T1000 (cell line): ENCODE data around the gene APEH.

Experiments used
- DNase-seq: peaks from one replicate; lab custom pipeline; 2025; ENCODE audit warnings: mixed read lengths; lab: John Stamatoyannopoulos, UW

Gene APEH

DNA sequence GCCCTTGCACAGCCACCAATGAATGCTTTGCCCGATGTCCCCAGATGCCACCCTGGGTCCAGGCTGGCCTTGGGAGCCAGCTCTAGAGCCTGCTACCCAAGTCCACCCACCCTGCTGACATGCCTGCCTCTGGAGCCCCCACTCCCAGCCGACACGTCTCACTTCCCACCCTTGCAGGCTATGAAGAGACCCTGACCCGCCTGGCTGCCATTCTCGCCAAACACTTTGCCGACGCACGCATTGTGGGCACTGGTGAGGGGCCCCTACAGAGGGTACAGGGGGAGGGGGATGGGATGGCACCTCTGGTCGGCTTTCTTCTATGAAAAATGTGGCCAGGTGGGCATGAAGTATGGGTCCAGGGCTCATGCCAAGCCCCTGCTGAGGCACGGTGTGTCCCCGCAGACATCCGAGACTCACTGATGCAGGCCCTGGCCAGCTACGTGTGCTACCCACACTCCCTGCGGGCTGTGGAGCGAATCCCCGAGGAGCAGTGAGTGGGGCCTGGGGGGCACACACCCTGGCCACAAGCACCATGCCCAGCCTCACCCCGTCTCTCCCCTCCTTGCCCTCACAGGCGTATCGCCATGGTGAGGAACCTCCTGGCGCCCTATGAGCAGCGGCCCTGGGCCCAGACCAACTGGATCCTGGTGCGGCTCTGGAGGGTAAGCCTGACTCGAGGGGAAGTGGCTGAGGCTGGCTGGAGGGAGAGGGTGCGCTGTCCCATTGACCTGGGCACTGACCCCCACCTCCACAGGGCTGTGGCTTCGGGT, 39.4 kb downstream of the APEH start:
- no peak for DNase-seq

DNA sequence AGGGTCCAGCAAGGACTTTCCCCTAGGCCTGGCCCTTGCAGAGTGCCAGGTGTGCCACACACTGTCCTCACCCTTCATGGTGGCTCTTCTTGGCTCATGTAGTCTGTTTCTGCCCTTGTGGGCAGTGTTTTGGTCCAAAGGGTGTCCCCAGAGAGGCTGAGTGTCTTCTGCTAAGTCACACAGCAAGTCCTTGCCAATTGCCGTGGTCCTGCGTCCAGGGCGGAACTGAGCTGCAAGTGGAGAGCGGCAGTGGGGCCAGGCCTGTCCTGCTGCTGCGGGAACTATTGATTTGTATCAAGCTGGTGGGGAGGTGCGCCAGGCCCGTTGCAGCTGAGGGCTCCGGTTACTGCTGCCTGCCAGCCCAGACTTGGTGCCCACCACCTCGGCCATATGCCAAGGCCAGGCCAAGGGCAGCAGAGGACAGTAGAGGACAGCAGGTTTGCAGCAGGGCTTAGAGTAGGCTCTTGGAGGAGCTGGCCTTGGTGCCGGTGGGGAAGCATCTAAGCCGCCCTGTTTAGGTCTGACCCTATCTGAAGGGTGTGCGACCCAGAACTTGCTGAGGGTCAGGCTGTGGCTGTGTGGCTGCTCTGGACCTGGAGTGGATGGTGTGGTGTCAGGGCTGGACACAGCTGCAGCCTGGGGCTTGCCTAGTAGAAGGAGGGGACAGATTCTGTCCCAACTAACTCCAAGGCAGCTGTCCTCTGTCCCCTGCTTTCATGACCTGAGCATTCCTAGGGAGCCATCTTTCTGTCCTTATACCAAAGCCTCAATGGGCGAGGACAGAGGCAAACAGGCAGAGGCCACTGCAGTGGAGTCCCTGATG, 40.8 kb downstream of the APEH start:
- no peak for DNase-seq

DNA sequence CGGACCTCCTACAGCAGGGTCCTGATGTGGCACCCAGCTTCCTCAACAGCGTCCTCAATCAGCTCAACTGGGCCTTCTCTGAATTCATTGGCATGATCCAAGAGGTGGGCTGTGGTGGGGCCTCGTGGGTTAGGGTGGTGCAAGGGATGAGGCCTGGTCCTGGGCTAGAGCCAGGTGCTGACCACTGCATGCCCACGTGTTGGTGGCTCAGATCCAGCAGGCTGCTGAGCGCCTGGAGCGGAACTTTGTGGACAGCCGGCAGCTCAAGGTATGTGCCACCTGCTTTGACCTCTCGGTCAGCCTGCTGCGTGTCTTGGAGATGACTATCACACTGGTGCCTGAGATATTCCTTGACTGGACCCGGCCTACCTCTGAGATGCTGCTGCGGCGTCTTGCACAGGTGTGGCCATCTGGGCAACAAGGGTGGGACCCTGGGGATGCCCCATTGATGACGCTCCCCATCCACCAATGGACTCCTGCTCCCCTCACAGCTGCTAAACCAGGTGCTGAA, 41.5 kb downstream of the APEH start:
- DNase-seq: no peak

DNA sequence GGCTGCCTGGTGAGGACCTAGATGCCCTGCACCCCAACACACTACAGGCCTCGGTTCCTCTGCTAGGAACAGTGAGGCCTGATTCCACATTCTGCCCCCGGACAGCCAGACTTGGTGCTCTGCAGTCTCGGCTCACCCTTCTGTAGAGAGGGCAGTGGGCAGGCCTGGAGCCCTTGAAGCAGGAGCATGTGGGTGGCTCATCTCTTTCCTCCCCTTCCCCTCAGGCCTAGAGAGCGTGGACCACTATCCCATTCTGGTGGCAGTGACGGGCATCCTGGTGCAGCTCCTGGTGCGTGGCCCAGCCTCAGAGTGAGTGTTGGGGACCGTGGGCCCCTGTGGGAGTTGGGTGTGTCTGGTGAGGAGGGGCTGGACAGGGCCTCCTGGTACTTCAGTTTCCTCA, 42.0 kb downstream of the APEH start:
- no peak for DNase-seq

GRCh38 chr3:49716691-49717210, 42.6 kb downstream of the APEH start:
- no peak for DNase-seq

DNA sequence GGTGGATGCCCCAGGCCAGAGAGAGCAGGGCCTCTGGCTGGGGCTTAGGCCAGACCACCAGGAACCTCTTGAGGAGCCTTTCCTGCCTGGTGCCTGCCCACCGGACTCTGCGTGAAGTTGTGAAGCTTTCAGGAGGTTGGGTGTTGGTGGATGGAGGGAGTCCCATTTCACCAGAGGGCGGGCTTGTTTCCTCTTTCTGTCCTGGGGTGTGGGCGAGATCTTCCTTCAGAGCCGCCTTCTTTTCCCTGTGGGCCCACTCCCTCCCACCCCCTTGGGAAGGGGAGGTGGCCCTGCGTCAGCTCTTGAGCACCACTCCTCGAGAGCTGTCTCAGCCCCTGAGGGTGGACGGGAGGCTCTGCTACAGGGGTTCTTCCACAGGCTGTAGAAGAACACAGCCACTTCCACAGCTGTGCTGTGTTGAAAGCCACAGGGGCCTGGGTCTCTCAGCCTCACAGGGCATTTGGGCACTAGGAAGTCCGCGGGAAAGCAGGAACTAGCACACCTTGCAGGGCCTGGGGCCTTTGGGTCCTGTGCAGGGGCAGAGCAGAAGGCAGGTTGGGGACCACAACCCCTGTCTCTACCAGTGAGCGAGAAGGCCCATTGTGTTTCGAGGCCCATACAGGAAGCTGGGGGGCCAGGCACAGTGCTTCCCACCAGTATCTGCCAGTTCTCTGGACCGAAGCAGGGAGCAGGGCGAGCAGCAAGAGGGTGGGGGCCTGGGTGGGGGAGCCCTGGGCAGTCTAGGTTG, 43.2 kb downstream of the APEH start:
- DNase-seq: no peak

DNA sequence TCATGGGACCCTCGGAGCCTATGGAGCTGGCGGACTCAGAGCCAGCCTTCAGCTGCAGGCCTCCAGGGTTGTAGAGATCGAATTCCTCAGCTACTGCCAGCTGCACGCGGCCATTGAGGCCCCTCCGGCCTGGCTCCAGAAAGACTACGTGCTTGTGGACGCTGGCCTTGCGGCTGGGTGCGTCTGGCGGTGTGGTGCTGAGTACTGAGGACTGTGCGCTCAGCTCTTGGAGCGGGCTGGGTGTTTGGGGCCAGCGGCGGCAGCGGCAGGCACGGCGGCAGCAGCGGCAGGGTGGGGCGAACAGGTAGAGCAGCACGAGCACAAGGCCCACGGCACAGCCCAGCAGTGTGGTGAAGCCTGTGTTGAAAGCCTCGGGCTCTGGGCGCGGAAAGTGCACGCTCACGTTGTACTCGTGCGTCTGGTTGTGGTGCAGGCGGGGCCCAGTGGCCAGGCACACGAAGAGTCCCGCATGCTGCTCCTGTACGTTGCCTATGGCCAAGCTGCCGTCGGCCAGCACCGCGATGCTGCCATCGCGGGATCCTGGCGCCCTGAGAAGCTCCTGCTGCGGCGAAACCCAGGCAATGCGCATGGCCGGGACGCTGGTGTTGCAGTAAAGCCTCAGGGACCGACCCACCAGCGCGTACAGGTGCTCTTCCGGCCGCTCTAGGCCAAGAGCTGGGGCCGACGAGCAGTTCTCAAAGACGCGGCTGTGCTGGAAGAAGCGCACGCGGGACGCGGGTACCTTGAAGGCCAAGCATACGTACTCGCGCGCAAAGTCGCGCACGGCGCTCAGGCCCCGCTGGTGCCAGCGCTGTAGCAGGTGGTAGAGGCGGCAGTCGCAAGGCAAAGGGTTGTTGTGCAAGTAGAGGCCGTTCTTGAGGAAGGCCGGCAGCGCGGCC, 44.1 kb downstream of the APEH start:
- no peak for DNase-seq

DNA sequence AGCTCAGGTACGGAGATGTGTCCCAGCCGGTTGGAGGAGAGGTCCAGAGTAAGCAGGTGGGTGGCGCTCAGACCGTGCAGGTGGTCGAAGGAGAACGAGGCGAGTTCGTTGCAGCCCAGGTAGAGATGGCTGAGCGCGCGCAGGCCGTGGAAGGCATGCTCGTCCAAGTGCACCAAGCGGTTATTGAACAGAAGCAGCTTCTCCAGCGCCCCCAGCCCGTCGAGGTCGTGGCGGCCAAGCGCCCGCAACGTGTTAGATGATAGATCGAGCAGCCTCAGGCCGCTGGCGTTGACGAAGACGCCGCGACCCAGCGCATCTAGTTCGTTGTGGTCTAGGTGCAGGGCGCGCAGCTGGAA, 44.7 kb downstream of the APEH start:
- no peak for DNase-seq

DNA sequence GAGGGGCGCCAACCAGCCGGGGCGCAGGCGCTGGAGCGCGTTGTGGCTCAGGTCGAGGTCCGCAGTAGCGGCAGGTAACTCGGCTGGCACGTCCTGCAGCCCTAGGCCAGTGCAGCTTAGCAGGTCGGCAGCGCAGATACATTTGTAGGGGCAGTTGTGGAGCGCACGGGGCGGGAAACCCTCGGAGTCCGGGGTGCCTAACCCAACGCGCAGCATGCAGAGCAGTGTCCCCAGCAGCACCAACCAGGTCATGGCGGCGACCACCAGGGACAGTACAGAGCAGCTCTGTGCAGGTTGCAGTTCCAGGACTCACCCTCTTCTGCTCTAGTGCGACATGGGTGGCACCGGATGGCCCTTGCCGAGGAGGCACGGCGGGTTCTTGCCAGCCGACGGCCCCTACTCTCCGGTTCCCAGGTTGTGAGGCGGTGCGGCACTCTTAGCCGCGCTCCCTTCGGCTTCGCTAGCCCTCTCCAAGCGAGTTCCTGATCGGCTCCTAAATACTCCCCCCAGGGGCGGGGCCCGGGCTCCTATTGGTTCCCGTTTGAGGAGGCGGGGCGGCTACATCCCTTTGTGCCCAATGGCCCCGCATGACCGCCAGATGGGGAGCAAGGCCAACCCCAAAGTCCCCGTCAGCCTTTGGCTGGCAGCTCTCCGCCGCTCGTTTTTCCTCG, 45.2 kb downstream of the APEH start, which contains the start of gene AMIGO3:
AMIGO3 (minus strand) TSS at position 471 of the 671 bp plus-strand sequence; CDS start at position 252, 219 bp downstream.
- peak; percentile 88 for DNase-seq

DNA sequence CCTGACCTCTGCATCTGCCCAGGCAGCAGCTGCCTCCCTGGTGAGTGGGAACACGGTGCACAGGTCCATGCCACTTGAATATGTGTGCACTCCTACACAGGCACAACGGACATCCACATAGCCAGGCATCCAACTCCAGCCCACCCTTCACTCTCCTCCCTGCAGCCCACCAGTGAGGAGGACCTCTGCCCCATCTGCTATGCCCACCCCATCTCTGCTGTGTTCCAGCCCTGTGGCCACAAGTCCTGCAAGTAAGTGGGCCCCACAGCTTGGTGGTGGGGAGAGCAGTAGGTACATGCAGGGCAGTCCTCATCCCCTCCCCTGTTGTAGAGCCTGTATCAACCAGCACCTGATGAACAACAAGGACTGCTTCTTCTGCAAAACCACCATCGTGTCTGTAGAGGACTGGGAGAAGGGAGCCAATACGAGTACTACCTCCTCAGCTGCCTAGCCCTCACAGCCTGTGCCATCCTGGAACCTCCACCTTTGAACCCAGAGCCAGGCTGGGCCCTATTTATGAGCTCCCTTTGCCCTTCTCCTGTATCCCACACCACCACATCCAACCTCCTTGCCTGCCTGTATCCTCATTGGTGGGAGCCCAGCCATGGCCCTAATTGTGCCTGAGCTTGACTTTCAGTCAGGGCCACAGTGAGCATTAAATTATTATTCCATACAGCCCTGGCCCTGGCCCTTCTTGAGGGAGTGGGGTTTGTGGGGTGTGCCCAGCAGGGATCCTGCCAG, 46.9 kb downstream of the APEH start:
- no peak for DNase-seq

DNA sequence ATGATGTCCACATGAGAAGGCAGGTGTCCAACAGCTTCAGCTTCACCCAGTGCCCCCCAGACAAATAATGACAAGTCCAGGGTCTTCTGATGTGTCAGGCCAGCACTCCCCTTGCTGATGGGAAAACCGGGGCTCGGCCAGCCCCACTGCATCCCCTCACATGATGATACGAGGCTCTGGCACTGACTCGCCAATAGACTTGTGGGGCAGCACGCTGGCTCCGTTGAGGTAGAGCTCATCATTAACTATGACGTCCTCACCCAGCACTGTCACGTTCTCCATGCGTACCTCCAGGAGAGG, 47.4 kb downstream of the APEH start:
- no peak for DNase-seq

- DNase-seq: no peak
Measured at GRCh38 chr3:49721896-49722781, 48.0 kb downstream of the APEH start.

- DNase-seq: no peak
Measured at GRCh38 chr3:49722896-49723295, 48.7 kb downstream of the APEH start.

- DNase-seq: no peak
Measured at GRCh38 chr3:49723296-49723627, 49.1 kb downstream of the APEH start.

- peak; percentile 97 for DNase-seq
Measured at GRCh38 chr3:49723628-49724551, 49.7 kb downstream of the APEH start, which contains the start of gene GMPPB. TSS of gene GMPPB (minus strand) at chr3:49723951. CDS start at chr3:49723726, 225 bp downstream.

- no peak for DNase-seq
Measured at GRCh38 chr3:49724586-49724985, 50.4 kb downstream of the APEH start.

- no peak for DNase-seq
Measured at GRCh38 chr3:49725906-49726681, 51.9 kb downstream of the APEH start.
